OCI-LY7 (cell line): ENCODE results near the gene SDR39U1.

Experiments used
- CTCF ChIP-seq: fragments of 200-600 bp; sonication (generic); conservative IDR thresholded peaks from 2 replicates; pipeline ENCODE4 v1.5.1; 2014; ENCODE audit warnings: mild to moderate bottlenecking, antibody characterized with exemption, low read length, moderate library complexity, mixed read lengths
- EZH2phosphoT487 ChIP-seq: fragments of 200-600 bp; sonication (generic); IDR thresholded peaks from 2 replicates; pipeline ENCODE4 v1.6.1; 2018; ENCODE audit warnings: low read depth, borderline replicate concordance, mild to moderate bottlenecking, mixed run types, antibody characterized with exemption, low read length, moderate library complexity, mixed read lengths

GRCh38 chr14:24443053-24443665, 583 bp upstream of the SDR39U1 start:
- TF ChIP-seq CTCF (no peak), EZH2phosphoT487 (no peak)
